ELR (cell line): ENCODE measurements around the gene C16orf74.
A peak's percentile ranks its signal among the peaks of the same experiment; 100 is the strongest.

ENCODE experiments used
- DNase-seq: peaks from one replicate; pipeline ENCODE4 v3.0.0-alpha.2; 2015; ENCODE audit warnings: low read depth

C16orf74 gene

GRCh38 chr16:85717393-85718152, 33.3 kb downstream of the C16orf74 start:
- DNase-seq, result peak; percentile 77

- DNase-seq, result no peak
Observed at GRCh38 chr16:85716680-85717038, 34.2 kb downstream of the C16orf74 start.

GRCh38 chr16:85716022-85716679, 34.7 kb downstream of the C16orf74 start:
- DNase-seq, result no peak

GRCh38 chr16:85715169-85716021, 35.5 kb downstream of the C16orf74 start:
- DNase-seq, result no peak

- no peak for DNase-seq
Observed at GRCh38 chr16:85712801-85713200, 38.1 kb downstream of the C16orf74 start.

GRCh38 chr16:85711982-85712587, 38.8 kb downstream of the C16orf74 start:
- no peak for DNase-seq

- no peak for DNase-seq
Observed at GRCh38 chr16:85710732-85711131, 40.2 kb downstream of the C16orf74 start.

GRCh38 chr16:85709766-85710585, 40.9 kb downstream of the C16orf74 start:
- no peak for DNase-seq

GRCh38 chr16:85708338-85708737, 42.6 kb downstream of the C16orf74 start:
- DNase-seq, result no peak

- DNase-seq, result no peak
Observed at GRCh38 chr16:85707528-85708095, 43.3 kb downstream of the C16orf74 start.

GRCh38 chr16:85706449-85707034, 44.4 kb downstream of the C16orf74 start:
- DNase-seq, result no peak

- DNase-seq, result no peak
Observed at GRCh38 chr16:85704900-85705846, 45.7 kb downstream of the C16orf74 start.

- DNase-seq, result no peak
Observed at GRCh38 chr16:85704011-85704410, 46.9 kb downstream of the C16orf74 start.

GRCh38 chr16:85699628-85700027, 51.3 kb downstream of the C16orf74 start:
- peak; percentile 60 for DNase-seq

GRCh38 chr16:85698935-85699558, 51.8 kb downstream of the C16orf74 start:
- no peak for DNase-seq

- no peak for DNase-seq
Observed at GRCh38 chr16:85698459-85698891, 52.4 kb downstream of the C16orf74 start.

GRCh38 chr16:85697431-85697830, 53.5 kb downstream of the C16orf74 start:
- DNase-seq, result no peak

GRCh38 chr16:85696781-85697180, 54.1 kb downstream of the C16orf74 start:
- DNase-seq, result no peak
